GM23338 (cell line): Measurements from ENCODE around the gene CPNE2.

ENCODE experiments used
- CREB1 ChIP-seq: fragments of 250-450 bp; sonication (Bioruptor Pico); IDR thresholded peaks from 2 replicates; pipeline ENCODE4 v1.5.0; 2020; ENCODE audit warnings: low read depth, mild to moderate bottlenecking, moderate library complexity
- ETS1 ChIP-seq: IDR thresholded peaks from 2 replicates; pipeline ENCODE4 v1.6.1; 2016; ENCODE audit warnings: antibody characterized with exemption
- EZH2 ChIP-seq: fragments of 200-600 bp; sonication (generic); IDR thresholded peaks from one replicate; pipeline ENCODE4 v1.8.0; 2017; ENCODE audit warnings: antibody characterized with exemption, mild to moderate bottlenecking, low read depth; ENCODE audit not compliant: unreplicated experiment
- EZH2phosphoT487 ChIP-seq: fragments of 200-600 bp; sonication (generic); IDR thresholded peaks from one replicate; pipeline ENCODE4 v1.8.1; 2018; ENCODE audit warnings: antibody characterized with exemption; ENCODE audit not compliant: unreplicated experiment
- JUNB ChIP-seq: IDR thresholded peaks from one replicate; pipeline ENCODE4 v1.6.1; 2016; ENCODE audit warnings: antibody characterized with exemption; ENCODE audit not compliant: unreplicated experiment
- NANOG ChIP-seq: IDR thresholded peaks from 2 replicates; pipeline ENCODE4 v1.6.1; 2016; ENCODE audit warnings: antibody characterized with exemption, borderline replicate concordance
- POLR2AphosphoS5 ChIP-seq: IDR thresholded peaks from 2 replicates; pipeline ENCODE4 v1.6.1; 2016; ENCODE audit warnings: antibody characterized with exemption, low read depth
- REST ChIP-seq: IDR thresholded peaks from one replicate; pipeline ENCODE4 v1.6.1; 2018; ENCODE audit warnings: antibody characterized with exemption; ENCODE audit not compliant: unreplicated experiment
- STAT1 ChIP-seq: IDR thresholded peaks from one replicate; pipeline ENCODE4 v1.6.1; 2016; ENCODE audit warnings: antibody characterized with exemption; ENCODE audit not compliant: unreplicated experiment
- ZNF114 ChIP-seq: fragments of 250-450 bp; sonication (Bioruptor Pico); IDR thresholded peaks from 2 replicates; pipeline ENCODE4 v1.5.0; 2020; ENCODE audit warnings: mild to moderate bottlenecking, moderate library complexity
- ZNF331 ChIP-seq: fragments of 250-450 bp; sonication (Bioruptor Pico); IDR thresholded peaks from 2 replicates; pipeline ENCODE4 v1.5.0; 2020; ENCODE audit warnings: low read depth, mild to moderate bottlenecking, moderate library complexity
- TF ChIP-seq, protein P1 (sequence below), 2 experiments: fragments of 200-600 bp in 1 of 2; sonication (generic) in 1 of 2; conservative IDR thresholded peaks; 2 replicates each; pipeline versions ENCODE4 v1.5.1 to v1.6.1; 2016 to 2017; ENCODE audit warnings: antibody characterized with exemption in 2 of 2, low read depth in 2 of 2, mild to moderate bottlenecking in 2 of 2, moderate library complexity in 1 of 2

DNA sequence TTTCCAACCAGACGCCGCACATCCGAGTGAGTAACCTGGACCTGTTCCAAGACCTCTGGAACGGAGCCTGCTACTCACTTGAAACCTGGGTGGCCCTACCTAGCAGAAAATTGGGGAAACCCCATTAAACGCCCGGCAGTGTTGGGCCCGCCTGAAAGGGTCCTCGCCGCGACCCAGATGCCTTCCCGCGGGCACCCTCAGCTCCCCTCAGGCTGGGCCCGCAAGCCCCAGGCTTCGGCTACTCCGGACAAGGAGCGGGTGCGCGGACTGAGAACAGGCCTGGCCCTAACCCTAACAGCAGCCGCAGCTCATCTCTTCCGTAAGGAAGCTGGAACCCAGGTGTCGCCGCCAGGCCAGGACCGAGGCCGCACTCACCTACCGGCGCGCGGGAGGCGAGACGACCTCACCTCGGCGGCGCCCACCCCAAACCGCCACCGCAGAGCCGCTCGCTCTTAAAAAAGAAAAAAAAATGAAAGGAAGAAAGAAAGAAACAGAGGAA lies 93.1 kb downstream of the CPNE2 start:
- TF ChIP-seq POLR2AphosphoS5 (no peak), EZH2phosphoT487 (no peak), REST (no peak), JUNB (no peak), EZH2 (no peak), ZNF331 (no peak), NANOG (no peak), CREB1 (no peak), STAT1 (no peak), ETS1 (no peak), ZNF114 (CRISPR knock-in tag) (no peak)
- TF ChIP-seq, protein P1, sequence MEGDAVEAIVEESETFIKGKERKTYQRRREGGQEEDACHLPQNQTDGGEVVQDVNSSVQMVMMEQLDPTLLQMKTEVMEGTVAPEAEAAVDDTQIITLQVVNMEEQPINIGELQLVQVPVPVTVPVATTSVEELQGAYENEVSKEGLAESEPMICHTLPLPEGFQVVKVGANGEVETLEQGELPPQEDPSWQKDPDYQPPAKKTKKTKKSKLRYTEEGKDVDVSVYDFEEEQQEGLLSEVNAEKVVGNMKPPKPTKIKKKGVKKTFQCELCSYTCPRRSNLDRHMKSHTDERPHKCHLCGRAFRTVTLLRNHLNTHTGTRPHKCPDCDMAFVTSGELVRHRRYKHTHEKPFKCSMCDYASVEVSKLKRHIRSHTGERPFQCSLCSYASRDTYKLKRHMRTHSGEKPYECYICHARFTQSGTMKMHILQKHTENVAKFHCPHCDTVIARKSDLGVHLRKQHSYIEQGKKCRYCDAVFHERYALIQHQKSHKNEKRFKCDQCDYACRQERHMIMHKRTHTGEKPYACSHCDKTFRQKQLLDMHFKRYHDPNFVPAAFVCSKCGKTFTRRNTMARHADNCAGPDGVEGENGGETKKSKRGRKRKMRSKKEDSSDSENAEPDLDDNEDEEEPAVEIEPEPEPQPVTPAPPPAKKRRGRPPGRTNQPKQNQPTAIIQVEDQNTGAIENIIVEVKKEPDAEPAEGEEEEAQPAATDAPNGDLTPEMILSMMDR (conservative IDR thresholded peaks at IDR 0.05; ENCODE audit: low read depth in 2 of 2): no peak
